Measurements from ENCODE around the gene PTPRN2. TPM values are rescaled to one million over a fixed set of nuclear protein-coding genes. Genes with fewer than 3 reads are reported as not detected.

The PTPRN2 gene
- total and polyA plus RNA-seq, 2 of the 8 experiments (the other 6 are each of a cell fraction or from before 2014, with no cell fraction given), result 2.6 to 4.5 TPM

DNA sequence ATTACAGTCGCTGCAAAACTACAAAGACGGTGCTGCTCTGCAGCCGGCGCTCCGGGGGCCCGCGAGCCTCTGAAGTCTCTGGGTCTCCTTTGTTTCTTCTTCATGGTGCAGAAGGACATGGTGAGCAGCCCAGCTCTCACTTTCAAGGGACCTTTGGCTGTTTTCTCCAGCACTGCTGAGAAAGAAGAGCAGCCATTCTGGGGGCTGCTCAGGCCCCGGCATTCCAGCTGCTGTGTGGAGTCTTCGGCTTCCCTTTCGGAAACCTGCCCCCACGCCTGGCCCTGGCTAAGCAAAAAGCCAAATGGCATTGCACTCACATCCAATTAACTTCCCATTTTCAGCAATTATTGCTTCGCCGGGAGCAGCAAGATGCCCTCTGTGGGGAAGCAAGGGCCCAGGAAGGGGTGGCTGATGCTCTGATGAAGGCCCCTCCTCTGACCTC lies 555.7 kb downstream of the PTPRN2 start:
- FAIRE-seq, result no peak
- Histone ChIP-seq H3K9me3 (ENCODE audit: insufficient read depth in 2 of 2, low read depth in 1 of 2, low read length in 1 of 2) (peaks cover 17 to 19% of the 10 kb centered on the region in 2 experiments), H2BK15ac (ENCODE audit: low read length) (no peak overlapping the region), H2BK5ac (ENCODE audit: low read depth, low read length) (no peak overlapping the region), H4K8ac (ENCODE audit: extremely low read depth, insufficient read depth, low read length) (no peak overlapping the region), H3K23ac (ENCODE audit: insufficient read length) (no peak overlapping the region), H3K27me3 (replicated peaks in 1 of 4; ENCODE audit: control insufficient read depth in 3 of 4, extremely low read depth in 1 of 4, insufficient read depth in 3 of 4, low read length in 3 of 4) (no peaks in the 10 kb centered on the region), H3K79me2 (ENCODE audit: control insufficient read depth in 1 of 2, insufficient read depth in 2 of 2, low read length in 2 of 2) (no peaks in the 10 kb centered on the region), H3K14ac (ENCODE audit: insufficient read length) (no peak overlapping the region), H4K20me1 (replicated peaks in 1 of 2; ENCODE audit: control insufficient read depth in 1 of 2, insufficient read depth in 2 of 2, low read length in 2 of 2) (peaks cover 0 to under 1% of the 10 kb centered on the region in 2 experiments), H3K4me1 (replicated peaks in 1 of 4; ENCODE audit: control insufficient read depth in 3 of 4, insufficient read depth in 4 of 4, low read length in 3 of 4) (no peaks in the 10 kb centered on the region; a peak in 1 of 7 replicates), H3K9ac (replicated peaks in 1 of 4; ENCODE audit: extremely low read depth in 1 of 4, low read depth in 3 of 4, low read length in 3 of 4) (no peak overlapping the region), H2BK12ac (ENCODE audit: low read depth, low read length) (no peak overlapping the region), H2BK20ac (ENCODE audit: low read length) (no peak overlapping the region), H4K91ac (replicated peaks; ENCODE audit: insufficient read length, low read length) (no peak overlapping the region), H3K4me2 (ENCODE audit: insufficient read depth in 1 of 2, low read depth in 2 of 2, low read length in 2 of 2) (no peak overlapping the region), H3K27ac (ENCODE audit: low read depth, low read length) (no peak overlapping the region), H2AFZ (ENCODE audit: low read length) (no peak overlapping the region; the same call in 1 of the 2 replicates), H3K56ac (replicated peaks; ENCODE audit: insufficient read length, low read depth, low read length) (no peak overlapping the region), H2AK5ac (ENCODE audit: low read depth, low read length) (no peak overlapping the region), H2BK120ac (replicated peaks; ENCODE audit: low read depth, low read length) (no peak overlapping the region), H3K4me3 (ENCODE audit: extremely low read depth in 1 of 4, insufficient read depth in 2 of 4, low read depth in 3 of 4, low read length in 4 of 4) (no peak overlapping the region), H3K36me3 (ENCODE audit: control insufficient read depth in 2 of 4, insufficient read depth in 4 of 4, low read length in 3 of 4) (no peaks in the 10 kb centered on the region), H3K18ac (ENCODE audit: extremely low read depth, low read length) (no peak overlapping the region), H3K79me1 (ENCODE audit: low read depth, low read length) (no peaks in the 10 kb centered on the region), H4K5ac (ENCODE audit: insufficient read length, low read depth, low read length) (no peak overlapping the region), H3K4ac (replicated peaks; ENCODE audit: insufficient read length, low read depth, low read length) (no peak overlapping the region), H3K23me2 (ENCODE audit: low read depth, low read length) (no peaks in the 10 kb centered on the region)
- TF ChIP-seq RNF2 (IDR thresholded peaks at IDR 0.05; ENCODE audit: borderline replicate concordance, low read depth, low read length, missing control alignments, poor library complexity, severe bottlenecking), result no peak
- no peak for TF ChIP-seq CBX8 (IDR thresholded peaks at IDR 0.05; ENCODE audit: borderline replicate concordance, low read depth, low read length)
- no peak for TF ChIP-seq RBBP5 (IDR thresholded peaks at IDR 0.05; ENCODE audit: borderline replicate concordance, low read depth, low read length)
- no peak for TF ChIP-seq ASH2L (IDR thresholded peaks at IDR 0.05; ENCODE audit: low read length)
- TF ChIP-seq EP300 (IDR thresholded peaks at IDR 0.05; ENCODE audit: borderline replicate concordance in 1 of 2, low read depth in 2 of 2, low read length in 2 of 2), result no peak
- TF ChIP-seq MAFK (IDR thresholded peaks at IDR 0.05; ENCODE audit: low read depth, low read length), result no peak
- TF ChIP-seq NRF1 (IDR thresholded peaks at IDR 0.05; ENCODE audit: low read depth, low read length), result no peak
- DNase-seq (ENCODE audit: low read depth in 1 of 2, low spot score in 2 of 2), result no peak
- ChIA-PET CTCF (ENCODE audit: partially characterized antibody) (no interaction called here), POLR2A (ENCODE audit: partially characterized antibody) (no interaction called here)
- WGBS, 2 experiments (ENCODE audit: extremely low coverage in 1 of 2, insufficient coverage in 1 of 2, insufficient read length in 1 of 2, insufficient replicate concordance in 2 of 2, low coverage in 1 of 2, low lambda C conversion rate in 2 of 2, missing lambda C conversion rate in 1 of 2), result 93% methylated on average over 13 of the region's 13 CpGs; no CpG with 5 or more reads in 1 of the 2 experiments

Measured in H1 (cell line).